ENCODE measurements around the gene SMYD3.

GRCh38 chr1:245987997-245988392, 519.1 kb downstream of the SMYD3 start:
- TF ChIP-seq, protein P1, sequence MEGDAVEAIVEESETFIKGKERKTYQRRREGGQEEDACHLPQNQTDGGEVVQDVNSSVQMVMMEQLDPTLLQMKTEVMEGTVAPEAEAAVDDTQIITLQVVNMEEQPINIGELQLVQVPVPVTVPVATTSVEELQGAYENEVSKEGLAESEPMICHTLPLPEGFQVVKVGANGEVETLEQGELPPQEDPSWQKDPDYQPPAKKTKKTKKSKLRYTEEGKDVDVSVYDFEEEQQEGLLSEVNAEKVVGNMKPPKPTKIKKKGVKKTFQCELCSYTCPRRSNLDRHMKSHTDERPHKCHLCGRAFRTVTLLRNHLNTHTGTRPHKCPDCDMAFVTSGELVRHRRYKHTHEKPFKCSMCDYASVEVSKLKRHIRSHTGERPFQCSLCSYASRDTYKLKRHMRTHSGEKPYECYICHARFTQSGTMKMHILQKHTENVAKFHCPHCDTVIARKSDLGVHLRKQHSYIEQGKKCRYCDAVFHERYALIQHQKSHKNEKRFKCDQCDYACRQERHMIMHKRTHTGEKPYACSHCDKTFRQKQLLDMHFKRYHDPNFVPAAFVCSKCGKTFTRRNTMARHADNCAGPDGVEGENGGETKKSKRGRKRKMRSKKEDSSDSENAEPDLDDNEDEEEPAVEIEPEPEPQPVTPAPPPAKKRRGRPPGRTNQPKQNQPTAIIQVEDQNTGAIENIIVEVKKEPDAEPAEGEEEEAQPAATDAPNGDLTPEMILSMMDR (IDR thresholded peaks at IDR 0.05), result no peak
- TF ChIP-seq POLR2AphosphoS5 (IDR thresholded peaks at IDR 0.05), result no peak

Data from gastroesophageal sphincter (tissue), 3 donors.